ENCODE measurements around the gene NECTIN4.
A peak's percentile ranks its signal among the peaks of the same experiment; 100 is the strongest.

The NECTIN4 gene

GRCh38 chr1:161111117-161111516 lies 21.8 kb upstream of the NECTIN4 start:
- Histone ChIP-seq H3K4me1 (ENCODE audit: control insufficient read depth, insufficient read depth, low read length) (peaks cover 4% of the 10 kb centered on the region), H3K36me3 (ENCODE audit: control insufficient read depth in 2 of 2, insufficient read depth in 2 of 2, low read length in 2 of 2) (no peaks in the 10 kb centered on the region), H3K9me3 (ENCODE audit: control insufficient read depth in 2 of 2, low read length in 2 of 2) (no peaks in the 10 kb centered on the region), H3K9ac (ENCODE audit: low read length in 2 of 2) (no peak overlapping the region), H3K27ac (ENCODE audit: low read length) (no peak overlapping the region), H3K27me3 (ENCODE audit: control insufficient read depth in 1 of 2, insufficient read depth in 2 of 2, low read length in 2 of 2) (no peaks in the 10 kb centered on the region), H3K4me3 (ENCODE audit: low read length in 2 of 2) (no peak overlapping the region)

GRCh38 chr1:161106431-161106830 lies 17.1 kb upstream of the NECTIN4 start:
- H3K4me1 ChIP-seq (ENCODE audit: control insufficient read depth, insufficient read depth, low read length): no peaks in the 10 kb centered on the region
- H3K9ac ChIP-seq (ENCODE audit: low read length in 2 of 2): no peak overlapping the region
- no peak overlapping the region for H3K4me3 ChIP-seq (ENCODE audit: low read length in 2 of 2)
- H3K9me3 ChIP-seq (ENCODE audit: control insufficient read depth in 2 of 2, low read length in 2 of 2): no peaks in the 10 kb centered on the region
- H3K27me3 ChIP-seq (ENCODE audit: control insufficient read depth in 1 of 2, insufficient read depth in 2 of 2, low read length in 2 of 2): no peaks in the 10 kb centered on the region
- no peak overlapping the region for H3K27ac ChIP-seq (ENCODE audit: low read length)
- H3K36me3 ChIP-seq (ENCODE audit: control insufficient read depth in 2 of 2, insufficient read depth in 2 of 2, low read length in 2 of 2): peaks cover 8 to 9% of the 10 kb centered on the region in 2 donors

DNA sequence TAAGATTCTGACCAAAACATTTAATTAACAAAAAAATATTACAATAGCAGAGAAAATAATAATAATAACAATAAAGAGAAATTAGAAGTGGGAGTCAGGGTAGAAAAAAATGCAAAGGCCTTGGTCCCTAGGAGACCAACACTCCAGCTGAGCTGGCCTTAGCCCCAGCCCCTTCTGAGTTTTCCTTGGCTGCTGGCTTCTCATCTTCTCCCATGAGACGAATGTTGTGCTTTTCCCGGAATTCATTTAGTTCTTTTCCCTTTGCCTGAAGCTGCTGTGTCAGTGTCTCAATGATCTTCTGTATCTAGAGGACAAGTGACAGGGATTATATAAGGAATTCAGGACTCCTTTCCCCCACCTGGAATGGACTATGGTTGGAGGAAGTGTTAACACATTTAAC lies 11.2 kb upstream of the NECTIN4 start:
- H3K27me3 ChIP-seq (ENCODE audit: control insufficient read depth in 1 of 2, insufficient read depth in 2 of 2, low read length in 2 of 2): no peaks in the 10 kb centered on the region
- no peak overlapping the region for H3K27ac ChIP-seq (ENCODE audit: low read length)
- peaks cover 18% of the 10 kb centered on the region for H3K4me1 ChIP-seq (ENCODE audit: control insufficient read depth, insufficient read depth, low read length)
- H3K9ac ChIP-seq (ENCODE audit: low read length in 2 of 2): no peak overlapping the region
- no peak overlapping the region for H3K4me3 ChIP-seq (ENCODE audit: low read length in 2 of 2)
- no peaks in the 10 kb centered on the region for H3K9me3 ChIP-seq (ENCODE audit: control insufficient read depth in 2 of 2, low read length in 2 of 2)
- peaks cover 9 to 13% of the 10 kb centered on the region in 2 donors for H3K36me3 ChIP-seq (ENCODE audit: control insufficient read depth in 2 of 2, insufficient read depth in 2 of 2, low read length in 2 of 2)

- Histone ChIP-seq H3K9me3 (ENCODE audit: control insufficient read depth in 2 of 2, low read length in 2 of 2) (no peaks in the 10 kb centered on the region), H3K27ac (ENCODE audit: low read length) (peak overlapping the region; percentile 74), H3K9ac (ENCODE audit: low read length in 2 of 2) (peak overlapping the region; percentile 73 to 82), H3K4me3 (ENCODE audit: low read length in 2 of 2) (peak overlapping the region in 1 of 2 donors; percentile 96), H3K36me3 (ENCODE audit: control insufficient read depth in 2 of 2, insufficient read depth in 2 of 2, low read length in 2 of 2) (peaks cover 9 to 13% of the 10 kb centered on the region in 2 donors), H3K4me1 (ENCODE audit: control insufficient read depth, insufficient read depth, low read length) (peaks cover 18% of the 10 kb centered on the region), H3K27me3 (ENCODE audit: control insufficient read depth in 1 of 2, insufficient read depth in 2 of 2, low read length in 2 of 2) (no peaks in the 10 kb centered on the region)
These were observed 9.9 kb upstream of the NECTIN4 start for GRCh38 chr1:161099090-161099802.

DNA sequence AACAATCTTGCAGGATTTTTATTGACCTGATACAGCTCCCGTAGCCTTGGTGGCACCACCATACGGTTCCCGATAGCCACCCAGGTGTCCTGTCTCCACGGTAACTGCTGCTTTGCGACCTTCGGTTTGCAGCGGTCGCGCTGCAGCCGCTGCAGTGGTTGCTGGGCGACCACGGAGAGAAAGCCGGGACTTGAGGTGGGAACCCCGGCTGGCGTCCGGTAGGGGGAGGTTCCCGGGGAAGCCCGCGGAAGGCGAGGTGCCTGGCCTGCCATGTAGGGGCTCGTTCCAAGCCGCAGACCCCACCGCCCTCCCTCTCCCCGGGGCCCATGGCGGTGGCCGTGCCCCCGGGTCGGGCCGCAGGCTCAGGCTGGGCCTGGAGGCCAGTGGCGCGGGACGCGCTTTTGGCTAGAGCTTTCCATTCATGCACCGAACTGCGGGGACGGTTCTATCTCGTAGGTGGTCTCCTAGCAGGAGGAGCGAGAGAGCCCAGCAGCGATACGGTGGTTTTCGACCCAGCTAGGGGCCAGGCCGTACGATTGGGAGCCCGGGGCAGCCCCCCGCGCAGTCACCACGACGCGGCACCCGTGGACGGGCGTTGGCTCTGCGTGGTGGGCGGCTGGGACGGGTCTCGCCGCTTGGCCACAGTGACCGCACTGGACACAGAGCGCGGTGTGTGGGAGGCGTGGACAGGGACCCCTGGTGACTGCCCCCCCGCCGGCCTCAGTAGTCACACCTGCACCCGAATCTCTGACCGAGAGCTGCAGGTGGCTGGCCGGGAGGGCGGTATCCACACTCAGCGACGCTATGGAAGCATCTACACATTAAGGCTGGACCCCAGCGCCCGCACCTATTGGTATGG lies 9.1 kb upstream of the NECTIN4 start, which contains the start of gene KLHDC9:
KLHDC9 (plus strand) TSS at position 152 of the 859 bp plus-strand sequence; CDS start at position 327, 175 bp downstream.
- peak within 1 kb of the TSS; percentile 74 for H3K27ac ChIP-seq (ENCODE audit: low read length)
- peaks cover 9 to 13% of the 10 kb centered on the region in 2 donors for H3K36me3 ChIP-seq (ENCODE audit: control insufficient read depth in 2 of 2, insufficient read depth in 2 of 2, low read length in 2 of 2)
- H3K4me3 ChIP-seq (ENCODE audit: low read length in 2 of 2): peak within 1 kb of the TSS; percentile 92 to 96
- H3K27me3 ChIP-seq (ENCODE audit: control insufficient read depth in 1 of 2, insufficient read depth in 2 of 2, low read length in 2 of 2): no peaks in the 10 kb centered on the region
- H3K9me3 ChIP-seq (ENCODE audit: control insufficient read depth in 2 of 2, low read length in 2 of 2): no peaks in the 10 kb centered on the region
- H3K9ac ChIP-seq (ENCODE audit: low read length in 2 of 2): peak within 1 kb of the TSS; percentile 73 to 82
- peaks cover 18% of the 10 kb centered on the region for H3K4me1 ChIP-seq (ENCODE audit: control insufficient read depth, insufficient read depth, low read length)

- Histone ChIP-seq H3K36me3 (ENCODE audit: control insufficient read depth in 2 of 2, insufficient read depth in 2 of 2, low read length in 2 of 2) (peaks cover under 1 to 6% of the 10 kb centered on the region in 2 donors), H3K9me3 (ENCODE audit: control insufficient read depth in 2 of 2, low read length in 2 of 2) (no peaks in the 10 kb centered on the region), H3K4me1 (ENCODE audit: control insufficient read depth, insufficient read depth, low read length) (peaks cover 18% of the 10 kb centered on the region), H3K4me3 (ENCODE audit: low read length in 2 of 2) (no peak overlapping the region), H3K9ac (ENCODE audit: low read length in 2 of 2) (no peak overlapping the region), H3K27ac (ENCODE audit: low read length) (peak overlapping the region; percentile 18), H3K27me3 (ENCODE audit: control insufficient read depth in 1 of 2, insufficient read depth in 2 of 2, low read length in 2 of 2) (no peaks in the 10 kb centered on the region)
These were observed 7.2 kb upstream of the NECTIN4 start for GRCh38 chr1:161096530-161096929.

- H3K9me3 ChIP-seq (ENCODE audit: control insufficient read depth in 2 of 2, low read length in 2 of 2): no peaks in the 10 kb centered on the region
- H3K4me3 ChIP-seq (ENCODE audit: low read length in 2 of 2): no peak overlapping the region
- peak overlapping the region; percentile 18 for H3K27ac ChIP-seq (ENCODE audit: low read length)
- H3K36me3 ChIP-seq (ENCODE audit: control insufficient read depth in 2 of 2, insufficient read depth in 2 of 2, low read length in 2 of 2): peaks cover 0 to 4% of the 10 kb centered on the region in 2 donors
- peaks cover 18% of the 10 kb centered on the region for H3K4me1 ChIP-seq (ENCODE audit: control insufficient read depth, insufficient read depth, low read length)
- H3K9ac ChIP-seq (ENCODE audit: low read length in 2 of 2): no peak overlapping the region
- no peaks in the 10 kb centered on the region for H3K27me3 ChIP-seq (ENCODE audit: control insufficient read depth in 1 of 2, insufficient read depth in 2 of 2, low read length in 2 of 2)
These were observed 6.7 kb upstream of the NECTIN4 start for GRCh38 chr1:161096015-161096414.

DNA sequence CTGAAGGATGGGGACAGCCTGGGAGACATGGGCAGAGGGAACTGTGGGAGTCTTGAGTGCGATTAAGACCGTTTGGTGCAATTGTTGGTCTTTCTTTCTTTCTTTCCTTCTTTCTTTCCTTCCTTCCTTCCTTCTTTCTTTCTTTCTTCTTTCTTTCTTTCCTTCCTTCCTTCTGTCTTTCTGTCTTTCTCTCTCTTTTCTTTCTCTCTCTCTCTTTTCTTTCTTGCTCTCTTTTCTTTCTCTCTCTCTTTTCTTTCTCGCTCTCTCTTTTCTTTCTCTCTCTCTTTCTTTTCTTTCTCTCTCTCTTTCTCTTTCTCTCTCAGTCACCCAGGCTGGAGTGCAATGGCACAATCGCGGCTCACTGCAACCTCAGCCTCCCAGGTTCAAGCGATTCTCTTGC lies 5.9 kb upstream of the NECTIN4 start:
- Histone ChIP-seq H3K9me3 (ENCODE audit: control insufficient read depth in 2 of 2, low read length in 2 of 2) (no peaks in the 10 kb centered on the region), H3K4me3 (ENCODE audit: low read length in 2 of 2) (no peak overlapping the region), H3K27me3 (ENCODE audit: control insufficient read depth in 1 of 2, insufficient read depth in 2 of 2, low read length in 2 of 2) (no peaks in the 10 kb centered on the region), H3K36me3 (ENCODE audit: control insufficient read depth in 2 of 2, insufficient read depth in 2 of 2, low read length in 2 of 2) (no peaks in the 10 kb centered on the region), H3K4me1 (ENCODE audit: control insufficient read depth, insufficient read depth, low read length) (peaks cover 18% of the 10 kb centered on the region), H3K27ac (ENCODE audit: low read length) (no peak overlapping the region), H3K9ac (ENCODE audit: low read length in 2 of 2) (no peak overlapping the region)

DNA sequence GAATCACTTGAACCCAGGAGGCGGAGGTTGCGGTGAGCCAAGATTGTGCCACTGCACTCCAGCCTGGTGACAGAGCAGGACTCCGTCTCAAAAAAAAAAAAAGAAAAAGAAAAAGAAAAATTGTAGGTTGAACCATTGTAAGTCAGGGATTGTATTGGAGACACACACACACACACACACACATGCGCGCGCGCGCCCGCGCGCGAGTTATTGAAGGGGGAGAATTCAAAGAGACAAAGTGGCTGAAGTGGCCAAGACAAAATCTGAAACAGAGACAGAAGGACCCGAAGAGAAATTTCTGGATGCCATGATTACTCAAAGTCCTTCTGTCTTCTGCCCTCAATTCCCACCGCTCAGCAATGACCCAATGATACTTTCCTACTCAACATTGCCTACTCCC lies 5.1 kb upstream of the NECTIN4 start:
- H3K36me3 ChIP-seq (ENCODE audit: control insufficient read depth in 2 of 2, insufficient read depth in 2 of 2, low read length in 2 of 2): no peaks in the 10 kb centered on the region
- no peak overlapping the region for H3K4me3 ChIP-seq (ENCODE audit: low read length in 2 of 2)
- no peaks in the 10 kb centered on the region for H3K27me3 ChIP-seq (ENCODE audit: control insufficient read depth in 1 of 2, insufficient read depth in 2 of 2, low read length in 2 of 2)
- H3K9me3 ChIP-seq (ENCODE audit: control insufficient read depth in 2 of 2, low read length in 2 of 2): no peaks in the 10 kb centered on the region
- no peak overlapping the region for H3K27ac ChIP-seq (ENCODE audit: low read length)
- peaks cover 18% of the 10 kb centered on the region for H3K4me1 ChIP-seq (ENCODE audit: control insufficient read depth, insufficient read depth, low read length)
- H3K9ac ChIP-seq (ENCODE audit: low read length in 2 of 2): no peak overlapping the region

GRCh38 chr1:161092621-161093028 lies 3.3 kb upstream of the NECTIN4 start:
- H3K27ac ChIP-seq (ENCODE audit: low read length): no peak overlapping the region
- H3K27me3 ChIP-seq (ENCODE audit: control insufficient read depth in 1 of 2, insufficient read depth in 2 of 2, low read length in 2 of 2): no peaks in the 10 kb centered on the region
- no peaks in the 10 kb centered on the region for H3K36me3 ChIP-seq (ENCODE audit: control insufficient read depth in 2 of 2, insufficient read depth in 2 of 2, low read length in 2 of 2)

More at GRCh38 chr1:161092621-161093028, 3.3 kb upstream of the NECTIN4 start:
- Histone ChIP-seq H3K9me3 (ENCODE audit: control insufficient read depth in 2 of 2, low read length in 2 of 2) (no peaks in the 10 kb centered on the region), H3K9ac (ENCODE audit: low read length in 2 of 2) (no peak overlapping the region), H3K4me3 (ENCODE audit: low read length in 2 of 2) (no peak overlapping the region), H3K4me1 (ENCODE audit: control insufficient read depth, insufficient read depth, low read length) (peaks cover 9% of the 10 kb centered on the region)

Data from stomach smooth muscle (tissue), 2 donors.